GM18861 (cell line): ENCODE measurements around the gene AGAP1.

Experiments used
- ATAC-seq: cut with Tn5 transposase; IDR thresholded peaks from one replicate; pipeline ENCODE4 v1.9.1; 2021; ENCODE audit not compliant: unreplicated experiment

Gene AGAP1

DNA sequence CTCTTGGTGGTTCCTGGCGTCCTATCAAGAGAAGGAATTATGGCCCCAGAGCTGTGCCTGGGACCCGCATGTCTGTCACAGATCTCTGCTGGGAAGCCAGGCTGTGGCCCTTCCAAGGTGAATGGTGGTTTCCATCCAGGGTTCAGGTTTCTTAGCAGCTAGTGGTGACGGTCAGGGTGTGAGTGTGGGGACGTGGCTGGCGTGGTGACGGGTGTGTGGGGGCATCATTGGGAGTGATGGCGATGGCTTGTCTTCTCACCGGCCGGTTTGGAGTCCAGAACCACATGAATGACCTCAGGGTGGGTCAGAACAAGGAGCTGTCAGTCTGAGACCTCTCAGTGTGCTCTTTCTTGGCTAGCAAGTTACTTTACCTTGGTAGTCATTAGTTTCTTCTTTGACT, 52.6 kb downstream of the AGAP1 start:
- ATAC-seq: no peak

- ATAC-seq: no peak
Observed at GRCh38 chr2:235549735-235550377, 56.0 kb downstream of the AGAP1 start.

- no peak for ATAC-seq
Observed at GRCh38 chr2:235550378-235550760, 56.5 kb downstream of the AGAP1 start.

- ATAC-seq: no peak
Observed at GRCh38 chr2:235550946-235551345, 57.1 kb downstream of the AGAP1 start.

GRCh38 chr2:235551965-235552364, 58.1 kb downstream of the AGAP1 start:
- no peak for ATAC-seq

GRCh38 chr2:235552671-235553070, 58.8 kb downstream of the AGAP1 start:
- no peak for ATAC-seq

- ATAC-seq: no peak
Observed at GRCh38 chr2:235553291-235553690, 59.4 kb downstream of the AGAP1 start.

GRCh38 chr2:235553696-235554100, 59.9 kb downstream of the AGAP1 start:
- ATAC-seq: no peak

DNA sequence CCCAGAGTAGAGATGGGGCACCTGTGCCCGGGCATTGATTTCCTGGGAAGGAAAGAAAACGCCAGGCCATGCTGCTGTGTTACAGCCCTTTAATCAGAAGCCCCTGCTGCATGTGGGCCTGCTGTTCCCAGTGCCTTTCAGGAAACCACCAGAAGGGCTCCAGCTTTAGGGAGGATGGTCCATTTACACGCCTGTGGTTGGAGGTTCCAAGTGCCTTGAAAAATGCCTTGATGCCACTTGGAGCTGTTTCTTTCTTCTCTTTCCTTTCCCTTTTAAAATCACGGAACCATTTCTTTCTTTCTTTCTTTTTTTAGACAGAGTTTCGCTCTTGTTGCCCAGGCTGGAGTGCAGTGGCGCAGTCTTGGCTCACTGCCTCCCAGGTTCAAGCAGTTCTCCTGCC, 60.5 kb downstream of the AGAP1 start:
- ATAC-seq: no peak

GRCh38 chr2:235554936-235555335, 61.1 kb downstream of the AGAP1 start:
- ATAC-seq: no peak

GRCh38 chr2:235555371-235555770, 61.5 kb downstream of the AGAP1 start:
- no peak for ATAC-seq

GRCh38 chr2:235556086-235556485, 62.2 kb downstream of the AGAP1 start:
- no peak for ATAC-seq

- ATAC-seq: no peak
Observed at GRCh38 chr2:235556901-235557300, 63.1 kb downstream of the AGAP1 start.

- ATAC-seq: no peak
Observed at GRCh38 chr2:235557903-235558302, 64.1 kb downstream of the AGAP1 start.

- ATAC-seq: no peak
Observed at GRCh38 chr2:235558572-235558971, 64.7 kb downstream of the AGAP1 start.

- ATAC-seq: no peak
Observed at GRCh38 chr2:235560345-235560744, 66.5 kb downstream of the AGAP1 start.

- ATAC-seq: no peak
Observed at GRCh38 chr2:235561450-235561849, 67.6 kb downstream of the AGAP1 start.

- ATAC-seq: no peak
Observed at GRCh38 chr2:235562065-235562747, 68.4 kb downstream of the AGAP1 start.

DNA sequence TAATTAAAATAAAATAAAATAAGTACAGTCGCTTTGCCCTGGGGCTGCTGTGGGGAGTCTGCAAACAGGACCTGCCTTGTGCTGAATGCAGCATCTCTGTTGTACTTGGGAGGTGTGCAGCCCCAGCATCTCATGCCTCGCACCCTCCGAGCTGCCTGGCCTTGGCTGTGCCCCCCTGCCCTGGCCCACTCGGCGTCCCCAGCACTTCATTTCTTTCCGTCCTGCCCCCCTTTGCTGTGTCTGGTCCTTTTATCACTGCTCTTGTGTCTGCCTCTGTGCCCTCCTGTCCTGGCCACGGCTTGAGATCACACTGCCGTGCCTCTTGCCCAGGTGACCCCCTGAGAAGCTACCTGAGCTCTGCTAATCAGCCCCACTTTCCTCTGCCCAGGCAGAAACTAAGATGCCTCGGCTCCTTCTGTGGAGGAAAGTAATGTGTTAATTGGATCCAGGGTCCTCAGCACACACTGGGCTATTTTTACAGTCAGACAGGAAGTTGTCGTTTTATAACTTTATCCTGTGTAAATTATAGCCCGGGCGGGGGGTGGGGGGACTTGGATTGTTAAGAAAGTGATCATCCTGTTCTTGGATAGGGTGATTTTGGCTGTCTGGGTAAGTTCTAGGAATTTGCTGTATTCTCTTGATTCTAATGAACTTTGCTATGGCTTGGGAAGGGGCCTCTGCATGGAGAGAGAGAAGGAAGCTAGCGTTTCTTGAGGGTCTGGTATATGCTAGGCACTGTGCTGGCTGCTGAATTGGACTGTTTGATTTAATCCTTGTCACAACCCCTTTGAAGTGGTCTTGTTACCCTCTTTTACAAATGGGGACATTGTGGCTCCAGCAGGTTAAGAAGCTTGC, 69.4 kb downstream of the AGAP1 start:
- ATAC-seq: no peak

GRCh38 chr2:235564066-235564465, 70.2 kb downstream of the AGAP1 start:
- no peak for ATAC-seq

DNA sequence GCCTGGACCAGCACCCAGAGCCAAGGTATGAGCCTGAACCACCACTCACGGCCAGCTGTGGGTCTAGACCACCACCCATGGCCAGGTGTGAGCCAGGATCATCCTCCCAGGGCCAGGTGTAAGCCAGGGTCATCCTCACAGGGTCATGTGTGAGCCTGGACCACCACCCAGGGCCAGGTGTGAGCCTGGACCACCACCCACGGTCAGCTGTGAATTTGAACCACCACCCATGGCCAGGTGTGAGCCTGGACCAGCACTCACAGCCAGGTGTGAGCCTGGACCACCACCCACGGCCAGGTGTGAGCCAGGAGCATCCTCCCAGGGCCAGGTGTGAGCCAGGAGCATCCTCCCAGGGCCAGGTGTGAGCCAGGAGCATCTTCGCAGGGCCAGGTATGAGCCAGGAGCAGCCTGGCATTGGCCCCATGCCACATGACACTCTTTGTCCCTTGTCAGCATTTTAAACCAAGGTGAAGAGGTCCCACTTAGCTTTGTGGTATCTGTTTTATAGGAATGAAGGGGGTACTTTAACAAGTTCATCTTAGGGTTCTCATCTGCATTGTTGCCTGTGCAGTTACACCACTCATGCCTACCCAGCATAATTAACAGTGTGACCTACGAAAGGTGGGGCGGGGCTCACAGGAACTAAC, 71.2 kb downstream of the AGAP1 start:
- ATAC-seq: no peak
